Measurements from ENCODE around the gene RAB4A.

Gene RAB4A

DNA sequence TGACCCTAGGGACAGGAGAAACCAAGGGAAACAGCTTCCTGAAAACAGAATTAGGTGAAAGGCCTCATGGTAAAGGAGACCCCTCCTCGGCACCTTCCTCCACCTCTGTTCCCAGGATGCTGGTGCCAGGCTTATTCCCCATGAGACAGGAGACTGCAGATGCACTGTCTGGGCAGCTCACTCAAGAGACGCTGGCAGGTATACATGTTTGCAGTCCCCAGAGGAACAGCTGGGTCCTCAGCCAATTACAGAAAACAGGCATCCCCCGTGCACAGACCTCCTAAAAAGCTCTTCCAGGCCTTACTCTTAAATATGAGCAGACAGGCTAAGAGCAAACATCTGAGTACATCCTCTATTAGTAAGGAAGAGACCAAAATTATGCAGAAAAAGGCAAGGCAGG, 65.4 kb downstream of the RAB4A start:
- Histone ChIP-seq H3K9ac (ENCODE audit: low read length) (no peak overlapping the region), H4K12ac (ENCODE audit: low read depth, low read length) (no peak overlapping the region), H3K4me2 (ENCODE audit: low read length) (no peak overlapping the region), H3K18ac (ENCODE audit: low read length) (no peak overlapping the region), H2AFZ (ENCODE audit: insufficient read depth, low read length, poor library complexity) (no peak overlapping the region), H2BK12ac (ENCODE audit: low read length) (no peak overlapping the region), H3K4me1 (ENCODE audit: control insufficient read depth in 1 of 2, insufficient read depth in 2 of 2, low read length in 2 of 2) (peaks cover 6 to 20% of the 10 kb centered on the region in 2 experiments), H3K14ac (ENCODE audit: low read length) (no peak overlapping the region), H3K27ac (ENCODE audit: low read depth, low read length) (no peak overlapping the region), H3K27me3 (ENCODE audit: insufficient read depth, low read length) (no peaks in the 10 kb centered on the region), H3K9me3 (ENCODE audit: insufficient read depth, low read depth, low read length) (no peaks in the 10 kb centered on the region), H3K4me3 (ENCODE audit: low read depth, low read length) (no peak overlapping the region), H4K91ac (ENCODE audit: low read depth, low read length) (no peak overlapping the region), H2BK120ac (ENCODE audit: insufficient read depth, low read length, poor library complexity) (no peak overlapping the region), H3K79me1 (ENCODE audit: low read length) (peaks cover 1% of the 10 kb centered on the region), H3K79me2 (ENCODE audit: control insufficient read depth, insufficient read depth, low read length, poor library complexity) (peaks cover 11% of the 10 kb centered on the region), H2BK5ac (ENCODE audit: low read depth, low read length, poor library complexity) (no peak overlapping the region), H3K23ac (ENCODE audit: low read length) (no peak overlapping the region), H3K36me3 (ENCODE audit: control insufficient read depth in 1 of 2, insufficient read depth in 2 of 2, low read length in 2 of 2) (peaks cover 0 to 4% of the 10 kb centered on the region in 2 experiments), H2AK5ac (ENCODE audit: low read length) (no peak overlapping the region), H4K8ac (ENCODE audit: low read depth, low read length) (no peak overlapping the region), H3K4ac (ENCODE audit: low read depth, low read length) (peak overlapping the region; percentile 82)
- no peak for DNase-seq
- no CpG with 5 or more reads among the region's 3 CpGs for whole genome bisulfite sequencing (ENCODE audit: extremely low coverage, insufficient coverage, insufficient read length)

GRCh38 chr1:229339086-229339485, 68.2 kb downstream of the RAB4A start:
- H2BK120ac ChIP-seq (ENCODE audit: insufficient read depth, low read length, poor library complexity) = no peak overlapping the region
- H3K27me3 ChIP-seq (ENCODE audit: insufficient read depth, low read length) = no peaks in the 10 kb centered on the region
- H3K4ac ChIP-seq (ENCODE audit: low read depth, low read length) = peak overlapping the region; percentile 49
- no peak overlapping the region for H3K23ac ChIP-seq (ENCODE audit: low read length)
- no peak overlapping the region for H3K18ac ChIP-seq (ENCODE audit: low read length)
- H3K9ac ChIP-seq (ENCODE audit: low read length) = no peak overlapping the region
- H3K9me3 ChIP-seq (ENCODE audit: insufficient read depth, low read depth, low read length) = no peaks in the 10 kb centered on the region
- no peak overlapping the region for H2AK5ac ChIP-seq (ENCODE audit: low read length)
- no peak overlapping the region for H3K4me3 ChIP-seq (ENCODE audit: low read depth, low read length)
- H2BK5ac ChIP-seq (ENCODE audit: low read depth, low read length, poor library complexity) = no peak overlapping the region
- H3K4me1 ChIP-seq (ENCODE audit: control insufficient read depth in 1 of 2, insufficient read depth in 2 of 2, low read length in 2 of 2) = peaks cover 6 to 22% of the 10 kb centered on the region in 2 experiments
- peaks cover 20% of the 10 kb centered on the region for H3K79me2 ChIP-seq (ENCODE audit: control insufficient read depth, insufficient read depth, low read length, poor library complexity)
- no peak overlapping the region for H4K91ac ChIP-seq (ENCODE audit: low read depth, low read length)
- H2AFZ ChIP-seq (ENCODE audit: insufficient read depth, low read length, poor library complexity) = no peak overlapping the region
- H3K14ac ChIP-seq (ENCODE audit: low read length) = no peak overlapping the region
- peaks cover 0 to 2% of the 10 kb centered on the region in 2 experiments for H3K36me3 ChIP-seq (ENCODE audit: control insufficient read depth in 1 of 2, insufficient read depth in 2 of 2, low read length in 2 of 2)
- no peak overlapping the region for H4K12ac ChIP-seq (ENCODE audit: low read depth, low read length)
- H3K4me2 ChIP-seq (ENCODE audit: low read length) = no peak overlapping the region
- H4K8ac ChIP-seq (ENCODE audit: low read depth, low read length) = no peak overlapping the region
- H2BK12ac ChIP-seq (ENCODE audit: low read length) = no peak overlapping the region
- DNase-seq = peak in 1 of 2 donors; percentile 29
- H3K27ac ChIP-seq (ENCODE audit: low read depth, low read length) = no peak overlapping the region
- H3K79me1 ChIP-seq (ENCODE audit: low read length) = peaks cover 11% of the 10 kb centered on the region
- WGBS (ENCODE audit: extremely low coverage, insufficient coverage, insufficient read length) = no CpG with 5 or more reads among the region's 4 CpGs

DNA sequence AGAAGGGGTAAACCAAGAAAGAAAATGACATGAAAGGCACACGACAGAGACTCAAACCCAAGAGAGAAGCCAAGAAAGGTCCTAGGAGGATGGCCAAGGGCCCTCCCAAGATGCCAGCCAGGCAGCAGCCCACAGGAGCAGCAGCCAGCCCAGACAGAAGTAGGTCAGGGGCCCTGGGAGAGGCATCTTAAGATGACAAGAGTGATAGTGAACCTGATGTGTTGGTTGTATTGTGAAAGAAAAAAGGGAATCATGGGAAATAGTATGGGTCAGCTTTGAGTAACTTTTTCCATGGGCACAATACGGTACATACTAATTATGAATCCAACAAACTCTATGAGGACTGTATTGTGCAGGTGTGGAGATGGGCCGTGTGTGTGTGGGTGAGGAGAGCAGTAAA, 68.6 kb downstream of the RAB4A start:
- Histone ChIP-seq H3K9me3 (ENCODE audit: insufficient read depth, low read depth, low read length) (no peaks in the 10 kb centered on the region), H3K18ac (ENCODE audit: low read length) (no peak overlapping the region), H3K27me3 (ENCODE audit: insufficient read depth, low read length) (no peaks in the 10 kb centered on the region), H3K36me3 (ENCODE audit: control insufficient read depth in 1 of 2, insufficient read depth in 2 of 2, low read length in 2 of 2) (peaks cover 0 to 2% of the 10 kb centered on the region in 2 experiments), H3K4me2 (ENCODE audit: low read length) (no peak overlapping the region), H3K4me3 (ENCODE audit: low read depth, low read length) (no peak overlapping the region), H3K4ac (ENCODE audit: low read depth, low read length) (peak overlapping the region; percentile 19), H3K23ac (ENCODE audit: low read length) (no peak overlapping the region), H2AFZ (ENCODE audit: insufficient read depth, low read length, poor library complexity) (no peak overlapping the region), H4K91ac (ENCODE audit: low read depth, low read length) (no peak overlapping the region), H3K14ac (ENCODE audit: low read length) (no peak overlapping the region), H3K4me1 (ENCODE audit: control insufficient read depth in 1 of 2, insufficient read depth in 2 of 2, low read length in 2 of 2) (peaks cover 6 to 22% of the 10 kb centered on the region in 2 experiments), H4K8ac (ENCODE audit: low read depth, low read length) (no peak overlapping the region), H3K9ac (ENCODE audit: low read length) (no peak overlapping the region), H2BK120ac (ENCODE audit: insufficient read depth, low read length, poor library complexity) (no peak overlapping the region), H3K27ac (ENCODE audit: low read depth, low read length) (no peak overlapping the region), H4K12ac (ENCODE audit: low read depth, low read length) (no peak overlapping the region), H3K79me2 (ENCODE audit: control insufficient read depth, insufficient read depth, low read length, poor library complexity) (peaks cover 20% of the 10 kb centered on the region), H3K79me1 (ENCODE audit: low read length) (peaks cover 11% of the 10 kb centered on the region), H2BK12ac (ENCODE audit: low read length) (no peak overlapping the region), H2AK5ac (ENCODE audit: low read length) (no peak overlapping the region), H2BK5ac (ENCODE audit: low read depth, low read length, poor library complexity) (no peak overlapping the region)
- DNase-seq = peak; percentile 73 to 85
- WGBS (ENCODE audit: extremely low coverage, insufficient coverage, insufficient read length) = no CpG with 5 or more reads among the region's 3 CpGs

GRCh38 chr1:229340496-229340895, 69.6 kb downstream of the RAB4A start:
- no peak overlapping the region for H2AFZ ChIP-seq (ENCODE audit: insufficient read depth, low read length, poor library complexity)
- no peak overlapping the region for H3K27ac ChIP-seq (ENCODE audit: low read depth, low read length)
- H4K8ac ChIP-seq (ENCODE audit: low read depth, low read length) = no peak overlapping the region
- H3K9ac ChIP-seq (ENCODE audit: low read length) = no peak overlapping the region
- H3K4ac ChIP-seq (ENCODE audit: low read depth, low read length) = peak overlapping the region; percentile 64
- peaks cover 20% of the 10 kb centered on the region for H3K79me2 ChIP-seq (ENCODE audit: control insufficient read depth, insufficient read depth, low read length, poor library complexity)
- no peak overlapping the region for H3K14ac ChIP-seq (ENCODE audit: low read length)
- no peak overlapping the region for H3K23ac ChIP-seq (ENCODE audit: low read length)
- DNase-seq = peak in 1 of 2 donors; percentile 30
- no CpG with 5 or more reads among the region's 6 CpGs for WGBS (ENCODE audit: extremely low coverage, insufficient coverage, insufficient read length)
- no peak overlapping the region for H4K12ac ChIP-seq (ENCODE audit: low read depth, low read length)
- H2BK5ac ChIP-seq (ENCODE audit: low read depth, low read length, poor library complexity) = no peak overlapping the region
- H3K79me1 ChIP-seq (ENCODE audit: low read length) = peaks cover 11% of the 10 kb centered on the region
- no peaks in the 10 kb centered on the region for H3K9me3 ChIP-seq (ENCODE audit: insufficient read depth, low read depth, low read length)
- no peak overlapping the region for H2BK12ac ChIP-seq (ENCODE audit: low read length)
- H3K36me3 ChIP-seq (ENCODE audit: control insufficient read depth in 1 of 2, insufficient read depth in 2 of 2, low read length in 2 of 2) = peaks cover 0 to 2% of the 10 kb centered on the region in 2 experiments
- peaks cover 5 to 19% of the 10 kb centered on the region in 2 experiments for H3K4me1 ChIP-seq (ENCODE audit: control insufficient read depth in 1 of 2, insufficient read depth in 2 of 2, low read length in 2 of 2)
- no peak overlapping the region for H3K4me2 ChIP-seq (ENCODE audit: low read length)
- no peaks in the 10 kb centered on the region for H3K27me3 ChIP-seq (ENCODE audit: insufficient read depth, low read length)
- no peak overlapping the region for H3K18ac ChIP-seq (ENCODE audit: low read length)
- H4K91ac ChIP-seq (ENCODE audit: low read depth, low read length) = peak overlapping the region; percentile 18
- no peak overlapping the region for H2BK120ac ChIP-seq (ENCODE audit: insufficient read depth, low read length, poor library complexity)
- H2AK5ac ChIP-seq (ENCODE audit: low read length) = no peak overlapping the region
- H3K4me3 ChIP-seq (ENCODE audit: low read depth, low read length) = no peak overlapping the region

All from trophoblast cell (in vitro differentiated cells and primary cell).